Measurements from ENCODE around the gene IER2.

Gene IER2, protein sequence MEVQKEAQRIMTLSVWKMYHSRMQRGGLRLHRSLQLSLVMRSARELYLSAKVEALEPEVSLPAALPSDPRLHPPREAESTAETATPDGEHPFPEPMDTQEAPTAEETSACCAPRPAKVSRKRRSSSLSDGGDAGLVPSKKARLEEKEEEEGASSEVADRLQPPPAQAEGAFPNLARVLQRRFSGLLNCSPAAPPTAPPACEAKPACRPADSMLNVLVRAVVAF

DNA sequence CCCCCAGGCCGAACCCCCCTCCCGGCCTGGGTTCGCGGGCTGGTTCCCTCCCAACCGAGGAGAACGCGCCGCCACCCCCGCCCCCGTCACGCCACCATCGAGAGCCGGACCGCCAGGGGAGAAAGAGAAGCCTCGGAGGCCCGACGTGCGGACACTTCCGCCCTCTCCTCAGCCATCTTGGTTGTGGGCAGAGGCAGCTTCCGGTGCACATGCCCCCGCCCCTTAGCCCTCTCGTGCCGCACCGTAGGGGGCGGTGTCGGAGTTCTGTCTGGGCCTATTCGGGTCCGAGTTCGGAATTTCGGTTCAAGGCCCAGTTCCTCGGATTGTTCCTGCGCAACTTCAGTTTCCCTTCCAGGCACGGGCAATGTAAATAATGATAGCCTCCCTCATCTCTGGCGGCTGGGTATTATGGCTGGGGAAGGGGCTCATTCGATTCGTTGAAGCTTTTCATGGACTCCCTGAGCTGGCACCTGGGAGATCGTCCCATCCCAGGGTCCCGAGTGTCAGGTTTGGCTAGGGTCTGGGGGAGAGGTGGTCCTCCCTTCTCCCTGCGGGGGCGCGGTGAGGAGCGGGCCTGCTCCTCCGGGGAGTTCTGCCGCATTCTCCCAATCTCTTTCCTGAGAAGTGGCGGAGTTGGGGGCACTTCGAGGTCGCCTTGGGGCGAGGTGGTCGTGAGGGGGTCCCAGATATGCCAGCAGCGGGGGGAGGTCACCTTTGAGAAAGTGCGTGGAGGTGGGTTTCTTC, at the start of gene IER2, which contains the start of gene STX10:
IER2 (plus strand) TSS at position 225 of the 744 bp plus-strand sequence. CDS start 2,776 bp downstream, outside the sequence.
STX10 (minus strand) TSS at position 189 of the 744 bp plus-strand sequence. CDS start 202 bp downstream, outside the sequence.
- DNase-seq = peak; percentile 82

DNA sequence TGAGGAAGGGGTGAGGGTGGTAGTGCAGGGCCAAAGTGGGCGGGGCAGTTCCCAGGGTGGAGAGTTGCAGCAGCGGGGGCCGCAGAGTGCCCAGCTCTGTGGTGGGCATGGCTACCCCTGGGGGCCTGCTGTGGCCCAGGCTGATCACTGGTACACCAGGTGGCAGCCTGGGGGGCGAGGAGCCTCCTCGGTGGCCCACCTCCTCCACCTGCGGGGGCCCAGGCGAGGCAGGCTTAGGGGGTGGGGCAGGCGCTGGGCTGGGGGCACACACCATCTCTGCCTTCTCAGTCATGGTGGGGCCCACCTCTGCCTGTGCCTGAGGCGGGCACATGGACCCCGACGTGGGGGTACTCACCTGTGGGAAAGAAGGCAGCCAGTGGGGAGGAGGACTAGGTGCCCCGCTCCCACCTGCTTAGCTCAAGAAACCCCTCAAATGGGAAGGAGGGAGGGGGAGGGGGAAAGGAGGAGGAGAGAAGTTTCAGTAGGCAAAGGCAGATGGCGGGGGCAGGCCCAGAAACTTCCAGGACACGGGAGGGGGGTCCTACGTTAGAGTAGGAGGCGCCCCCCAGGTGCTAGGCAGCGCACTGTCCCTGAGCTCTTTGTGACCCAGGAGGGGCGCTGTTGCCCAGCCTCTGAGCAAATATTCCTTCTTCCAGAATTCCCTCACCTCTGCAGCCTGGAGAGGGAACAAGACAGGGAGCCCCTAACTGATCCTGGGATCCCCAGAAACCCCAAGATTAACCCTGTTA, 49.2 kb upstream of the IER2 start:
- no peak for DNase-seq

DNA sequence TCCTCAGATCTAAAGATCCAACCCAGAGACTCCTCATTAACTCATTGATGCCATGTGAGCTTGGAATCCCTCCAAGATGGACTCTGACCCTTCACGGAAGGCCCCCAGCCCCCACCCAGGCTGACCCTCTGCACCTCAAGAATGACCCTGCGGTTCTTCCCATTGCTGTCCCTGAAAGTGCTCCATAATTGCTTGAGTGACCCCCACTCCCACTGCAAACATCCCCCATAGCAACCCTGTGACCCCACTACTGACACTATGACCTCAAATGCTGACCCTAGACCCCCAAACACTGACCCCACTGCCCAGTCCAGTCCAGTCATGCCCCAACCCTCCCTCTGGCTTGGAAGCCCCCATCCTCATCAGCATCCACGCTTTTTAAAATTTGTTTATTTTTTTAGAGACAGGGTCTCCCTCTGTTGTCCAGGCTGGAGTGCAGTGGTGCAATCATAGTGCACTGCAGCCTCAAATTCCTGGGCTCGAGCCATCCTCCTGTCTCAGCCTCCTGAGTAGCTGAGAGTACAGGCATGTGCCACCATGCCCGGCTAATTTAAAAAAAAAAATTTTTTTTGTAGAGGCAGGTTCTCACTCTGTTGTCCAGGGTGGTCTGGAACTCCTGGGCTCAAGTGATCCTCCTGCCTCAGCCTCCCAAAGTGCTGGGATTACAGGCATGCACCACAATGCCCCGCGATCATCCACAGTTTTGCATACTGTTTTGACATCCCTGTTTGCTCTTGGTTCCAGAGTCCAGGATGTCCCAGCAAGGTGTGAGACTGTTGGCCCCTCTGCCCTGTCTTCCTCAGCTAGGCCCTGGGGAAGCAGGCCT, 48.4 kb upstream of the IER2 start:
- DNase-seq = no peak

DNA sequence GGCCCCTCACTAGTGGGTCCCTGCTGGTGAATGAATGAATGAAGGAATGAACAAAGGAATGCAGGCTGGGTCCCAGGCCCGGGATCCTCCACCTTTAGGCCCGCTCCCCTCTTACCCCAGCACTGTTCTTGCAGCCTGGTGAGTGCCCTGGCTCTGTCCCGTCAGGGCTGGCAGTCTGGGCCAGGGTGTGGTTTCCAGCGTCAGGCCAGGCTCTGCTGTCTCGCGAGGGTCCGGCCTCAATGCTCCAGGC, 47.9 kb upstream of the IER2 start:
- DNase-seq = no peak

DNA sequence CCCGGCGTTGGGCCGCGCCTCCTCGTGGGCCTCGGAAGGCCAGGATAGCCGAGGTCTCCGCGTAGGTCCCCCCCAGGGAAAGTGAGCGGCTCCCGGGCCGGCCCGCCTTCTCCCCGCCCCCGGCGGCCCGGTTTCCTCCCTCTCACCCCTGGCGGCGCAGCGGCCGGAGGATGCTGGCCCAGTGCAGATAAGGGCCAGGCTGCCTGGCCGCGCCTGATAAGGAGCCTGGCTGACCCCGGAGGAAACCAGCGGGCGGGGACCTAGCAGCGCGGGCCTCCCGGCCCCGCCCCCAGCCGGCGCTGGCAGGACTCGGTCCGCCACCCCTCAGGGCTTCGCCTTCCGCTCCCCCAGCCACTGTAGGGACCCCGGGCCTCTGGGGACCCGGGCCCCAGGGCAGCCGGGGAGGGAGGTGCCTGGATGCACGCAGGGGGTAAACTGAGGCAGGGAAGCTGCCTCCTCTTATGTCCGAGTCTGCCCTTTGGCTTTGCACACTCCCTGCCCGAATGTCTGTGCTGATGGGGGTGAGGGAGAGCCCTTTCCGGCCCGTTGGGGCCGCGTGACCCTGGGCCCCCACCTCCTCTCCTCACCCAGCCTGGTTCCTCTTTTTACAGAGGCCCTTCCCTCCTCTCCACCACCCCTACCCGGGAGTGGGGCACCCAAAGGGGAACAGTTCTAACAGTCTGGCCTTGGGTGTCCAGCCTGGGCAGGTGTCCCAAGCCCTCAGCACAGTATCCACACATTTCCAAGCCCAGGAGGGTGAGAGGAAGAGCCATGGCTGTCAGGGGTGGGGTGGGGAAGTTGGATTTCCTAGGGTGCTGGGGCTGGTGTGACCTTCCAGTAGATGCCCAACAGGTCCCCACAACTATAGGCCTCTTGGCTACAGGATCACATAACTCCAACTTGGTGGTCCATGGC, 47.3 kb upstream of the IER2 start, which contains the start of gene LYL1:
LYL1 (minus strand) TSS at position 193 of the 915 bp plus-strand sequence. CDS start 1,687 bp downstream, outside the sequence.
- DNase-seq = no peak

DNA sequence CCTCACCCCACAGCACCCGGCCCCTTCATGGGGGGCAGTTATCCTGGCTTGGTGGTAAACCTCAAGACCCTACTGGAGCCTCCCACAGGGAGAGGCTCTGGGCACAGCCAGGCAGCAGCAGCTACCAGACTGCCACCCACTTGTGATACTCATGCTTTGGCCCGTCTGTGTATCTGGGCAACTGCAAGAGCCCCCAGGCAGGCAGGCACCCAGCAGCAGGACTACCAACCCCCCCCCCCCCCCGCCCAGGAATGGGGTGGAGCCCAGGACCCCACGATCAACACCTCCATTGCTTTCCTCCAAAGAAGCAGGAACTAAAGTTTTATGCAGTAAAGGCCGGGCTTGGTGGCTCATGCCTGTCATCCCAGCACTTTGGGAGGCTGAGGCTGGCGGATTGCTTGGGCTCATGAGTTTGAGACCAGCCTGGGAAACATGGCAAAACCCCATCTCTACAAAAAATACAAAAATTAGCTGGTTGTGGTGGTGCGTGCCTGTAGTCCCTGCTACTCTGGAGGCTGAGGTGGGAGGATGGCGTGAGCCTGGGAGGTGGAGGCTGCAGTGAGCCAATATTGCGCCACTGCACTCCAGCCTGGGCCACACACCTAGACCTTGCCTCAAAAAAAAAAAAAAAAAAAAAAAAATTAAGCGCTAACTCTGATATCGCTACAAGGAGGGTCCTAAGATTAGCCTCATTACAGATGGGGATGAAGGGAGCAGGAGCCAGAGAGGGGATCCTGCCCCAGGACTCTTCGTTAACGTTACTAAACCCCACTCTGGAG, 46.4 kb upstream of the IER2 start:
- no peak for DNase-seq

DNA sequence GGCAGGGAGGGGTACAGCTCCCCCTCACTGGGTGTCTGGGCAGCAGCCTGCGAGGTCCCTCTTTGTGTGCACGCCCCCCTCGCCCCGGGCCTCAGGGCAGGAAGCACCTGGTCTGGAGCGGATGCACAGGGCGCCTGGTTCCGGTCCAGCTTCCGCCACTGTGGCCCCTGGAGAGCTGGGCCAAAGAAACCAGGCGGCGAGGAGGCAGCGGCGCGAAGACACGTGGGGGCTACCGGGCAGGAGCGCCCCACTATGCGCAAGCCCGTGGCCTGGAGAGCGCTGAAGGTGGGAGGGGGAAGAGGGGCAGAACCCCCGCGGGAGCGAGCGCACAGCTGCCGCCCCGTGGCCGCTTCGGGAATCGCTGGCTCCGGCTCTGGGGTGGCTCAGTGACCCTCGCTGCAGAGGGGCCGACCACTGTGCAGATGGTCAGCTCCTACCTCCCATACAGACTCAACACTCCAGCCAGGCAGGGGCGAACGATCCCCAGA, 45.8 kb upstream of the IER2 start:
- DNase-seq = no peak

DNA sequence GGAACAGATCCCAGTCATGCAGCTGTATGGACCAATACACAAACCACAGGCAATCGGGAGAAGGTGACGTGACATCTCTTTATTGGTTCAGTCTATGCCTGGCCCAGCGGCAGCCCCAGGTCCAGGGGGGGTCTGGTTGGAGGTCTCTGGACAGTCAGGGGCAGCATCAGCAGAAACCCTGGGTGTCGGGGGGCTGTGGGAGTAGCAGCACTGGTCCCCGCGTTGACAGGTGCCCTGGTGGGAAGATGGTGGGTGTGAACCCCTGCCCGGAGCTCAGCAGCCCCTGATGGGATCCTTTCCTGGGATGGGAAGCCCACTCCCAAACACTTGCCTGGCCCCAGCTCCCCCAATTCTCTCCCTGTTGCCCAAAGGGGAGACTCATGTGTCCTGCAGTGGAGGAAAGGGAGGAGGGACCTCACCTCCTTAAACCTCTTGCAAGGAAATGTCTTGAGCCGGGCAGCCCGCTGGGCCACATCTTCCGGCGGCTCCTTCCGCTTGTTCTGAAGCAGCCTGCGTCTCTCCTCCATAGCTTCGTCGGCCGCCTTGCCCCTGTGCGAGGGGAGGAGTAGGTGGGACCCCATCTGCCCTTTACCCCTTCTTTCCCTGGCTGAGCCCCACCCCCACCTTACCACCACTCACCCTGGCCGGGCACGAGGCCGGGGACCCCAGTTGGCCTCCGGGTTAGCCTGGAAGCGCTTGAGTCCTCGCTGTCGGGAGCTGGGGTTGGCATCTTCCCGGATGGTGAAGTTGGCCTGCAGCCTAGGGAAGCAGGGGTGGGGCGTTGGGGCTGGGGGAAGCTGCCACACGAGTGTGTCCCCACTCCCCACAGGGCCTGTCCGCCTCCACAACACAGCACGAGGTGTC, 45.1 kb upstream of the IER2 start:
- no peak for DNase-seq

DNA sequence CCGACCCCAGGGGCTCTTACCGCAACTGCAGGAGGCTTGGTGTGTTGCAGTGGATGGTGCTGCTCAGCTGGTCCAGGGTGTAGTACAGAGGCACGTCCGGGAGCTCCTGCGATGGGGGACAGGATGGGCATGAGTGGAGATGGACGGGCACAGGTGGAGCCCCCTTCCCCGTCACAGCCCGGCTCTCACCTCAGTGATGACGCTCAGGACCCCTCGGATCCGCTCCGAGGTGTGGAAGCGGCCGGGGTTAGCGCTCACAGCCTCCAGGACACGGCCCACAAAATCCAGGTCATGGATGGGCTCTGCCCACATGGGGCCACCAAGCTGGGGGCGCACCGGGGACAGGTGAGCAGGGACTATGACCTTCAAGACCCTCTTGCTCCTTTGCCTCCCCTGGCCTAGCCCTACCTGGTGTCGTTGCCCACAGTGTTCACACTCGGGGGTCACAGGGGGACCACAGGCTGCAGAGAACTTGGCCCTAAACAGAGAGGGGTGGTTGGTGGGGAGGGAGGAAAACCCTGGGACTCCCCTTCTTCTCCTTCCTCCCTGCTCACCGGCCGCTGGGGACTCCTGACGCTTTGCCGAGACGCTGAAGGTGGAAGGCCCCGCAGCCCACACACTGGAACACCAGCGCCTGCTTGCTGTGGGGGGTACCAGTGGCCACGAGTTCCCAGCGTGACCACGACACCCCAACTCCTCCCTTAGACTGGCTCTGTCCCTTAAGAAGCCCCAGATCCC, 40.7 kb upstream of the IER2 start:
- DNase-seq = no peak

DNA sequence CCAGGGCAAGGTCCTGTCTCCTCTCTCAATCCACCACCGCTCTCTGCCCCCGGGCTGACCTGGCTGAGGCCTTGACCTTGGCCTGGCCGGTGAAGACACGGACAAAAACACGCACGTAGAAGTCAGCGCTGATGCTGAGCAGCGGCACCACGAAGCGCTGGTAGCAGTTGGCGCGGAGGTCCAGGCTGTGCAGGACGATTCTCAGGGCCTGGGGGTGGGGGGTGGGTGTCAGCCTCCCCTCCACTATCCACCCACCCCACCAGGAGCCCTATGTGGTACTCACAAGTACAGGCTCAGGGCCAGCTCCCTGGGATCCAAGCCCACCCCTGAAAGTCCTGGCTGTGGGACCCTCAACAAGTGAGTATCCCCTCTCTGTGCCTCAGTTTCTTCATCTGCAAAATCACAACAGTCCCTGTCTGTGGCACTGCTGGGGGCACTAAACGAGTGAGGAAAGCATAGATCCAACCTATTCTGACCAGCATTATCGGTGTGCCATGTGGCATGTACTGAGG, 40.1 kb upstream of the IER2 start:
- no peak for DNase-seq

DNA sequence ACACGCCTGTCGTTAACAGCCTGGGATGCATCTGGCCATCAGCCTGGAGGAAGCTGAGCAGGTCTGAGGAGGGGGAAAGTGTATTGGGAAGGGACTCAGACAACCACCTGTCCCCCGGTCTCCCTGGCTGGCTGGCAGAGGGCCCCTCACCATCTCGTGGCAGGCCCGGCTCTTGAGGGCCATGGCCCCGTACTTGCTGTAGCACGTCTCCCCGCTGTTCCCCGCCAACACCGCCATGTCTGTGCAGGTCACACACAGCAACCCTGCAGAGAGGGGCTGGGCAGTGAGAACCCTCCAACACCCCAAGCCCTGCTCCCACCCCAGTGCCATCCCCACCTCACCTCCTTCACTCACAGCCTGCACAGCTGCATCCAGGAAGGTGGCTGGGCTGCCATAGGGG, 37.7 kb upstream of the IER2 start:
- no peak for DNase-seq

DNA sequence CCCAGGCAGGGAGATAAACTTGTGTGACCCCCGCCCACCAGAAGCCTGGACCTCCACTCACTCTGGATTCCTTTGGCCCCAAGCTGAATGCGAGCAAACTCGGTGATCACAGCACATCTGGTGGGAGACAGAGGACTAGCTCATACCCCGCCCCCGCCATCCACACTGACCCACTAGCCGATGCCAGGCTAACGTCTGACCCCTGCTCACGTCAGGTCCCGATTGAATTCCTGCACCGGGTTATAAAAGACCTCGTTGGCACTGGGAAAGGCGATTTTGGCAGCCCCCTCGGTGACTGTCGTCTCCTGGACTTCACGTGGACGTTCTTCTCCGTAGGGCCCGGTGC, 34.3 kb upstream of the IER2 start:
- DNase-seq = no peak

DNA sequence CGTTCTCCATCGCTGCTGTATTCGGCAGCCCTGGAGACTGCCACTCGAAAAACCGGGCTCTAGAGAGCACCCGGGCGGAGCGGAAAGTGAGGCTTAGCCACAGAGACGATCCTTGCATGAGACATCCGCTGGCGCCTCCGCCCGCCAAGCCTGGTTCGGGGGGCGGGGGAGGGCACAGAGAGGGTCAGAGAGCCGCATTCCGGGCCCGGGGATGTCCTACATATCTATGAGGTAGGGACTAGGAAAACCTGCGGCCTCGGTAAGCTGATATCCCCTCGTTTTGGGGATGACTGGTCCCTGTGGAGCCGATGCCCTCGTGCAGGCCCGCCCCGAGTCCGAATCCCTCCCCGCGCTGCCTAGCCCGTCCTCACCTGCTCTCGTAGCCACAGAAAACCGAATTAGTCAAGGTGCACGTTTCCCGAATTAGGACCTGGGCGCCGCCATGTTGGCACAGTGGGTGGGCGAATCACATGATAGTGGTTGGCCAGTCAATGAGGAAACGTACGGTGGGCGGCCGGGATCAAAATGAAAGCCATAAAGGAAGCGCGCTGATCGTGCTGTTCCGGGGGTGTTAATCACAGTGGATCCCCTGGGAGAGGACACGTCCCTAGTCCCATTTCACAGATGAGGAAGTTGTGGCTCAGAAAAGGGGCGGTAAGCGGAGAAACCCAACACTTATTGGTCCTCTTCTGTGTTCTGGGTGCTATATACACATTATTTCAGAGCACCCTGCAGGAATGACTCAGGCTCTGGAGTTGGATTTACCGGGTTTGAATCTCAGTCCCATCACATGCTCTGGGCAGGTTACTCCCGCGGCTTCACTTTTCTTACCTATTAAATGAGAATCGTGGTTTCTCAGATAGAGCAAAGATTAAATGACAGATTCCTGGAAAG, 33.7 kb upstream of the IER2 start, which contains the start of gene TRMT1:
TRMT1 (minus strand) TSS at position 459 of the 894 bp plus-strand sequence; CDS start at position 118, 341 bp downstream.
- DNase-seq = peak; percentile 77

DNA sequence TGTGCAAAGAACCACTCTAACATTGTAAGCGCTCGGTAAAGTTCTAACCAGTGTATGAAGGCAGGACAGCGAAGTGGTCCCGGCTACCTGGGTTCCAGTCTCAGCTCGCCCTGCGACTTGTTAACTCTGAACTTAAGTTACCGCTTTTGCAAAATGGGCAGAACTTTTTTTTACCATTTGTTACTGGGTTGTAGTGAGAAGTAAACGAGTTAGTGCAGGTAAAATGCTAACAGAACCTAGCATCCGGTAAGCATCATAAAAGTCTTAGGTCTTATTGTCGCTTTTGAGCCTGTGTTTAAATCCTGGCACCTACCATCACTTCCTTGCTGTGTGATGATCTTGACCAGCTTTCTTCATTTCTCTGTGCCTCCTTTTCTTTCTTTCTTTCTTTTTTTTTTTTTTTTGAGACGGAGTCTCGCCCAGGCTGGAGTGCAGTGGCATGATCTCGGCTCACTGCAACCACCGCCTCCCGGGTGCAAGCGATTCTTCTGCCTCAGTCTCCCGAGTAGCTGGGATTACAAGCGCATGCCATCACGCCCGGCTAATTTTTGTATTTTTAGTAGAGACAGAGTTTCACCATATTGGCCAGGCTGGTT, 32.9 kb upstream of the IER2 start:
- no peak for DNase-seq

DNA sequence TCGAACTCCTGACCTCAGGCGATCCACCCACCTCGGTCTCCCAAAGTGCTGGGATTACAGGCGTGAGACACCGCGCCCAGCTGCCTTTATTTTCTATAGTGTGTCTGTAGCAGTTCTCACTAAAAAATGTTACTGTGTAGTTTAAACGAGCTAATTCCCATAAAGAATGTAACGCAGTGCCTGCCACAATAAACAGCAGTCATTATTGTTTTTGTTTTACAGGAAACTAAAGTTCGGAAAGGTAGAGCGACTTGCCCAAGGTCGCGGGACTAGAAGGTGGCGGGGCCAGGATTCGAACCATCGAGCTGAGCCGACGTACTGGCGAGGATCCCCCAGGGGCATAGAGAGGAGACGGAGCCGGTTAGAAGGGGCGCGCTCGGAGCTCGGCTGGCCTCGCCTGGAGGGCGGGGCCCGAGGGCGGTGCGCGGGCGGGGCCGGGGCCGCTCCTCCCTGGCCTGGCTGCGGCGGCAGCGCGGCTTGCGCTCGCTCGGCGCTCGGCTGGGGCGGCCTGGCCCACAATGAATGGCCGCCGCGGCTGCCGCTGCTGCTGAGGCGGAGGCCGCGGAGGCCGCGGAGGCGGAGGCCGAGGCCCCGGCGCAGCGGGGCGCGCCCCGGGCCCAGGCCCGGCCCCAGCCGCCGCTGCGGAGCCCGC, 32.3 kb upstream of the IER2 start, which contains the start of gene NACC1:
NACC1 (plus strand) TSS at position 493 of the 652 bp plus-strand sequence. CDS start 16,944 bp downstream, outside the sequence.
- DNase-seq = peak; percentile 70

DNA sequence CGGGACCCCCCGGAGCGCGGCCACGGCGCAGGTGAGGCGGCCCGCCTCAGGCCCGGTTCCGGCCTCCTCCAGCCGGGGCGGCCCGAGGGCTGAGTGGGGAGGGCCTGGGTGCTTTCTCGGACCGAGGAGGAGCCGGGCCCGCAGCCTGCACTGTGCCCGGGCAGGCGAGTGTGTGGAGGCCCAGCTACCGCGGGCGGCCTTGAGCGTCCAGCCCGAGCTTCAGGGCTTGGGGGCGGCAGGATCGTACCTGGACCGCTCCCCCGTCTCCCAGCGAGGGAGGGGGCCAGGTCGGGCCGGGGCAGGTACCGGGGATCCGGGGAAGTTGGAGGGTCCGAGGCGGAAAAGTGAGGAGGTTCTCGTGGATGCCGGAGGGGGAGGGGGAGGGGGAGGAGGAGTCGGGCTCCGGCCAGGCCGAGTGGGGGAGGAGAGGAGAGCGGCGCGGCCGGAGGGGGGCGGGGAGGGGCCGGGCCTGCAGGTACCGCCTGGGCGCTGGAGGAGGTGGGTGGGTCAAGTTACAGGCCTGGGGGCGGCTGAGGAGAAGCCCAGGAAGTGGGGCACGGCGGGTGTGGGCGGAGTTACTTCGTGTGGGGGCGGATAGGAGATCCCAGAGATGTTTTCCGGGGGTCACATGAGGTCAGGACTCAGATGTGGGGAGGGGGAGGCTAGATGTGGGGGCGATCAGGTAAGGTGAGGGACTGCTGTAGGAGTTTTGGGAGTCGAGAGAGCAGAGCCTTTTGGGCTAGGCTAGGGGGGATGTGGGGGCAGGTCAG, 31.6 kb upstream of the IER2 start:
- DNase-seq = peak; percentile 21

Measured in DMS79 (cell line).